Activated B cell treated with CpG ODN at 0.5 μM for 24 hours (primary cell): ENCODE measurements around the gene IGSF21. TPM values are rescaled to one million over a fixed set of nuclear protein-coding genes. Genes with fewer than 3 reads are reported as not detected.

ENCODE experiments used
- ATAC-seq: fragments of 200-7000 bp; cut with Tn5 transposase; one replicate; pipeline ENCODE4 v1.10.0; 2021; ENCODE audit warnings: low read depth, mild to moderate bottlenecking, moderate library complexity
- CTCF ChIA-PET: fragments of 350-600 bp; sonication (Branson Sonifier 250); formaldehyde crosslinking; loops from one replicate; lab custom pipeline; 2021; ENCODE audit warnings: antibody characterized with exemption; lab: Charles Lee
- POLR2A ChIA-PET: fragments of 350-600 bp; sonication (Branson Sonifier 250); formaldehyde crosslinking; loops from one replicate; lab custom pipeline; 2021; ENCODE audit warnings: antibody characterized with exemption; lab: Charles Lee
- DNase-seq: peaks from one replicate; pipeline ENCODE4 v3.0.0; 2022
- H3K27ac Mint-ChIP-seq: one replicate; pipeline ENCODE4 v1.8.0; 2020; ENCODE audit warnings: mixed read lengths
- H3K27me3 Mint-ChIP-seq: one replicate; pipeline ENCODE4 v1.8.0; 2021; ENCODE audit warnings: mixed read lengths
- H3K36me3 Mint-ChIP-seq: one replicate; pipeline ENCODE4 v1.8.0; 2021; ENCODE audit warnings: low read depth, mixed read lengths
- H3K4me1 Mint-ChIP-seq: one replicate; pipeline ENCODE4 v1.8.0; 2021; ENCODE audit warnings: mixed read lengths
- H3K4me3 Mint-ChIP-seq: one replicate; pipeline ENCODE4 v1.8.0; 2020; ENCODE audit warnings: mild to moderate bottlenecking, mixed read lengths
- H3K9me3 Mint-ChIP-seq: one replicate; pipeline ENCODE4 v1.8.0; 2020; ENCODE audit warnings: mixed read lengths
- intact Hi-C: fragments of 100-400 bp; cut with micrococcal nuclease; formaldehyde crosslinking; loops from one replicate; pipeline ENCODE4 v1.15.1; 2024
- total RNA-seq: library from RNA; stranded (reverse); gene quantifications from 2 replicates; pipeline ENCODE4 v1.2.3, GENCODE V29; 2022
- TF ChIP-seq, protein P1 (sequence below): fragments of 200-600 bp; IDR thresholded peaks from one replicate; pipeline ENCODE4 v1.8.0; 2022; ENCODE audit warnings: antibody characterized with exemption, mild to moderate bottlenecking

Gene IGSF21
- total RNA-seq, 1 donor from 2014 or later: not detected

- Mint-ChIP-seq H3K27ac (no peak overlapping the region), H3K36me3 (no peaks in the 10 kb centered on the region), H3K4me3 (no peak overlapping the region), H3K27me3 (peaks cover 3% of the 10 kb centered on the region), H3K4me1 (no peaks in the 10 kb centered on the region), H3K9me3 (no peaks in the 10 kb centered on the region)
- intact Hi-C loops: no loop called here
- TF ChIP-seq, protein P1, sequence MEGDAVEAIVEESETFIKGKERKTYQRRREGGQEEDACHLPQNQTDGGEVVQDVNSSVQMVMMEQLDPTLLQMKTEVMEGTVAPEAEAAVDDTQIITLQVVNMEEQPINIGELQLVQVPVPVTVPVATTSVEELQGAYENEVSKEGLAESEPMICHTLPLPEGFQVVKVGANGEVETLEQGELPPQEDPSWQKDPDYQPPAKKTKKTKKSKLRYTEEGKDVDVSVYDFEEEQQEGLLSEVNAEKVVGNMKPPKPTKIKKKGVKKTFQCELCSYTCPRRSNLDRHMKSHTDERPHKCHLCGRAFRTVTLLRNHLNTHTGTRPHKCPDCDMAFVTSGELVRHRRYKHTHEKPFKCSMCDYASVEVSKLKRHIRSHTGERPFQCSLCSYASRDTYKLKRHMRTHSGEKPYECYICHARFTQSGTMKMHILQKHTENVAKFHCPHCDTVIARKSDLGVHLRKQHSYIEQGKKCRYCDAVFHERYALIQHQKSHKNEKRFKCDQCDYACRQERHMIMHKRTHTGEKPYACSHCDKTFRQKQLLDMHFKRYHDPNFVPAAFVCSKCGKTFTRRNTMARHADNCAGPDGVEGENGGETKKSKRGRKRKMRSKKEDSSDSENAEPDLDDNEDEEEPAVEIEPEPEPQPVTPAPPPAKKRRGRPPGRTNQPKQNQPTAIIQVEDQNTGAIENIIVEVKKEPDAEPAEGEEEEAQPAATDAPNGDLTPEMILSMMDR: no peak
- ChIA-PET POLR2A (no interaction called here), CTCF (no interaction called here)
- DNase-seq (no peak), ATAC-seq (no peak)
Measured at GRCh38 chr1:18149027-18149641, 41.5 kb downstream of the IGSF21 start.

GRCh38 chr1:18151436-18152122, 44.0 kb downstream of the IGSF21 start:
- DNase-seq: no peak
- TF ChIP-seq, protein P1: no peak
- Mint-ChIP-seq H3K4me1 (no peaks in the 10 kb centered on the region), H3K4me3 (no peak overlapping the region), H3K36me3 (no peaks in the 10 kb centered on the region), H3K9me3 (no peaks in the 10 kb centered on the region), H3K27ac (no peak overlapping the region), H3K27me3 (peaks cover 3% of the 10 kb centered on the region)
- no peak for ATAC-seq
- ChIA-PET POLR2A (no interaction called here), CTCF (no interaction called here)
- intact Hi-C loops: no loop called here

DNA sequence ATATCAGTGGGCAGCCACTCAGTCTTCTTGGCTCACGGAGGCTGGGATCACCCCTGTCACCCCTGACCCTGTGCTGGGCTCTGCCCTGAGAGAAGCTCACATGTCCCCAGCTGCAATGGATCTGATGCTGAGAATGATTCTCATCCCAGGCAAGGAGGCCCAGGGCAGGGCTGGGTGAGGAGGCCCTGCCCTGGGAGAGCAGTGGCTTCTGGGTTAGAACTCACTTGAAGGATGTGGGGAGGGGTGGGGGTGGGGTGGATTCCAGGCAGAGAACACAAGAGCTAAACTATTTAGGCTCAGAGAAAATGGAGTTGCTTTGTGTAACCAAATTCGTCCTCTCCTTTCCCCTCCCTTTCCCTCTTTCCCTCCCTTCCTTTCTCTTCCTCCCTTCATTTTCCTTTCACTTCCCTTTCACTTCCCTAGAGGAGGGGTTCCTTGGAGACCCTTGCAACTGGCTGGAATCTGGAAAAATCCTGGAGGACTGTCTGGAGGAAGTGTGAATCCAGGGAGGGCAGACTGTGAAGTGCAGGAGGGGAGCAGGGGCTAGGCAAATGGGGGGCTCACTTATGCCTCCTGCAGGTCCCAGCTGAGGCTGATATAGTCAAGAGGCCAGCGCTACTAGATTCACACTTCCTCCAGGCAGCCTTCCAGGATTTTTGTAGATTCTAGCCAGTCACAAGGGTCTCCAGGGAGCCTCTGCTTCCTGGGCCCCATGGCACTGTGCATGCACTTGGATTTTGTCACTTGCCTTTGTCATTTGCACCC, 47.0 kb downstream of the IGSF21 start:
- CTCF ChIA-PET: no interaction called here
- no peaks in the 10 kb centered on the region for H3K36me3 Mint-ChIP-seq

DNA sequence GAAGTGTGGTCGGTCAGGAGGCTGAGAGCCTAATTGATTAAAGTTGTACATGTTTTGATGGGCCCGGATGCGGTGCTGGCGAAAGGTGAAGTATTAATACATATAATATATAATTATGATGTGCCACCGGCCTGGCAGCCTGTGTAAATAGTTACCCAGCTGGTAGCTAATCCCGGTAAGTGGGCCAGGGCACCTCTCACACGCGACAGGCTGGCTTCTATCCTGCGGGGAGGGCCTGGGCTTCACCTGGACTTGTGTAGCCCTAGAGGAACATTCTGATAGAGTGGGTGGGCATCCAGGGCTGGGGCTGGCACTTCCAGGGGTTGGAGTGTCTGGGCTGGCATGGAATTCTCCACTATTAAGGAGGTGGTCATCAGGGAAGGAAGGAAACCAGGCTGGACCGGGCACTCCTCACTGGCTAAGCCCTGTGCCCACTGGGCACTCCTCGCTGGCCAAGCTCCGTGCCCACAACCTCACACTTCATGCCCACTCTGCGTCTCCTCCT, 48.3 kb downstream of the IGSF21 start:
- DNase-seq (no peak), ATAC-seq (no peak)
- ChIA-PET CTCF (no interaction called here), POLR2A (no interaction called here)
- peaks cover 6% of the 10 kb centered on the region for H3K27me3 Mint-ChIP-seq
- no peaks in the 10 kb centered on the region for H3K36me3 Mint-ChIP-seq
- intact Hi-C loops: no loop called here
- no peaks in the 10 kb centered on the region for H3K9me3 Mint-ChIP-seq
- TF ChIP-seq, protein P1: no peak
- H3K4me1 Mint-ChIP-seq: no peaks in the 10 kb centered on the region
- H3K27ac Mint-ChIP-seq: no peak overlapping the region
- no peak overlapping the region for H3K4me3 Mint-ChIP-seq

More for the DNA sequence above, 47.0 kb downstream of the IGSF21 start:
- intact Hi-C loops: no loop called here
- TF ChIP-seq, protein P1: no peak
- ATAC-seq (no peak), DNase-seq (no peak)
- Mint-ChIP-seq H3K27ac (no peak overlapping the region), H3K27me3 (peaks cover 6% of the 10 kb centered on the region), H3K9me3 (no peaks in the 10 kb centered on the region), H3K4me3 (no peak overlapping the region), H3K4me1 (no peaks in the 10 kb centered on the region)
- POLR2A ChIA-PET: no interaction called here

DNA sequence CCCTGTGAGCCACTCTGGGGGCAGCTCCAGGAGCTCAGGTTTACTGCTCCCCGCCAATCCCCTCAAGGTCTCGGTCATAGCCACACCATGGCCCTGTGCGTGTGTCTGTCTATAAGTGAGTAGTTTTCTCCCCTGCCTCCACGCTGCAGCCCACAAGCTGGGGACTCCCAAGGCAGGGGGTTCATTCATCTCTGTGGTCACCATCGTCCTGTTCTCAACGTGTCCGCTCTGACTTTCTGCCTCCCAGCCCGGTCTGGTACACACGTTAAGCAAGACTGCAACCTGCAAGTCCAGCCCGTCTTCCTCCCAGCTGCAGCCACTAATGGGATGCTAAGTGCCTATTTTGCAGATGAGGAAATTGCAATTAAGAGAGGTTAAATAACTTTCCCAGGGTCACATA, 49.8 kb downstream of the IGSF21 start:
- Mint-ChIP-seq H3K4me1 (no peaks in the 10 kb centered on the region), H3K4me3 (no peak overlapping the region), H3K27ac (no peak overlapping the region), H3K36me3 (no peaks in the 10 kb centered on the region), H3K9me3 (no peaks in the 10 kb centered on the region), H3K27me3 (peaks cover 5% of the 10 kb centered on the region)
- TF ChIP-seq, protein P1: no peak
- intact Hi-C loops: no loop called here
- CTCF ChIA-PET: no interaction called here
- DNase-seq: no peak
- POLR2A ChIA-PET: no interaction called here
- ATAC-seq: no peak
